Testis (tissue), 2 donors: ENCODE data around the gene GJB6.

Experiments
- CTCF ChIP-seq, 3 experiments: fragments of 450-650 bp in 2 of 3; fragments of 200-600 bp in 1 of 3; sonication (generic) in 1 of 3; IDR thresholded peaks; one replicate each; pipeline ENCODE4 v1.5.1; 2016 to 2019; ENCODE audit warnings: antibody characterized with exemption in 3 of 3, mild to moderate bottlenecking in 2 of 3, moderate library complexity in 1 of 3
- POLR2A ChIP-seq: fragments of 450-650 bp; IDR thresholded peaks from one replicate; pipeline ENCODE4 v1.6.1; 2017; ENCODE audit warnings: antibody characterized with exemption, mild to moderate bottlenecking, moderate library complexity

- TF ChIP-seq POLR2A (no peak), CTCF (IDR thresholded peaks at IDR 0.05) (no peak)
These were observed 4.8 kb downstream of the GJB6 start for GRCh38 chr13:20227288-20227687.
